ENCODE measurements around the gene PPFIA2.

GRCh38 chr12:81274637-81275529 lies 484.3 kb downstream of the PPFIA2 start:
- TF ChIP-seq, protein P1, sequence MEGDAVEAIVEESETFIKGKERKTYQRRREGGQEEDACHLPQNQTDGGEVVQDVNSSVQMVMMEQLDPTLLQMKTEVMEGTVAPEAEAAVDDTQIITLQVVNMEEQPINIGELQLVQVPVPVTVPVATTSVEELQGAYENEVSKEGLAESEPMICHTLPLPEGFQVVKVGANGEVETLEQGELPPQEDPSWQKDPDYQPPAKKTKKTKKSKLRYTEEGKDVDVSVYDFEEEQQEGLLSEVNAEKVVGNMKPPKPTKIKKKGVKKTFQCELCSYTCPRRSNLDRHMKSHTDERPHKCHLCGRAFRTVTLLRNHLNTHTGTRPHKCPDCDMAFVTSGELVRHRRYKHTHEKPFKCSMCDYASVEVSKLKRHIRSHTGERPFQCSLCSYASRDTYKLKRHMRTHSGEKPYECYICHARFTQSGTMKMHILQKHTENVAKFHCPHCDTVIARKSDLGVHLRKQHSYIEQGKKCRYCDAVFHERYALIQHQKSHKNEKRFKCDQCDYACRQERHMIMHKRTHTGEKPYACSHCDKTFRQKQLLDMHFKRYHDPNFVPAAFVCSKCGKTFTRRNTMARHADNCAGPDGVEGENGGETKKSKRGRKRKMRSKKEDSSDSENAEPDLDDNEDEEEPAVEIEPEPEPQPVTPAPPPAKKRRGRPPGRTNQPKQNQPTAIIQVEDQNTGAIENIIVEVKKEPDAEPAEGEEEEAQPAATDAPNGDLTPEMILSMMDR (conservative IDR thresholded peaks at IDR 0.05; ENCODE audit: low read depth, low read length) = no peak
- no peak for TF ChIP-seq EZH2phosphoT487 (IDR thresholded peaks at IDR 0.05; ENCODE audit: borderline replicate concordance, low read length)

Data from PC-3 (cell line).